OCI-LY3 (cell line): ENCODE results near the gene OR2L2.
"Not testable (repeated sequence)": the region's sequence is repeated elsewhere in the genome, so short reads cannot be mapped to it uniquely, and the experiment has no call there.

ENCODE experiments used
- CTCF ChIP-seq: fragments of 200-600, 300-600 bp; sonication (generic); IDR thresholded peaks from 2 replicates; pipeline ENCODE4 v1.5.1; 2014; ENCODE audit warnings: antibody characterized with exemption, low read length, low read depth
- EZH2phosphoT487 ChIP-seq: fragments of 200-600 bp; shearing (Covaris generic); IDR thresholded peaks from 2 replicates; pipeline ENCODE4 v1.6.1; 2018; ENCODE audit warnings: antibody characterized with exemption, mixed run types, low read depth

GRCh38 chr1:248083864-248084263, 54.0 kb downstream of the OR2L2 start:
- not testable (repeated sequence) for TF ChIP-seq CTCF, EZH2phosphoT487
